ENCODE measurements around the gene PCDHB15.

DNA sequence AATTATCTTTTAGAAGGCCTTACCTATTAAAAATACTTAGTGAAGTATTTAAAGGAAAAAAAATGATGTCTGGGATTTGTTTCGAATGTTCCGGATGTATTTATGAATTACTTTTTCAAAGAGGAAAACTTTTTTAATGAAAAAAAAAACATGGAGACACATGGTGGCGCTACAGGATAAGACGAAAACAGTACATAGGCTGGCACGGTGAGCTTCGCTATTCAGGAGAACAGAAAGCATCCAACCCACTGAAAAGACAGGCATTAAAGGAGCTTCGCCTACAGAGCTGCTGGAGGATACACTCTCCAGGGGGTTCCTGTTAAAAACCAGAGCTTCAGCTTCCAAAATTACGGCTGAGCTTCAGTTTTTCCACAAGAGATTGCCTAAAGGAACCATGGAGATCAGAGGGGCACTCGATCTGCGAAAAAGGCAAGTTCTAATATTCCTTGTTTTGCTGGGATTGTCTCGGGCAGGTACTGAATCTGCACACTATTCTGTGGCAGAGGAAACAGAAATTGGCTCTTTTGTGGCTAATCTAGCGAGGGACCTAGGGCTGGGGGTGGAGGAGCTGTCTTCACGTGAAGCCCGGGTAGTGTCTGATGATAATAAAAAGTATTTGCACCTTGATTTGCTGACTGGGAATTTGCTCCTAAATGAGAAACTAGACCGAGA is 21.9 kb upstream of the PCDHB15 start, which contains the start of gene PCDHB14:
- TF ChIP-seq CTCF (IDR thresholded peaks at IDR 0.05) (no peak), POLR2A (IDR thresholded peaks at IDR 0.05) (no peak), EP300 (IDR thresholded peaks at IDR 0.05) (no peak)

Measured in tibial nerve (tissue), 4 donors.